Endothelial cell of hepatic sinusoid (primary cell): Measurements from ENCODE around the gene MPPED2.

Experiments
- in situ Hi-C: cut with HindIII; loops from 2 replicates; pipeline ENCODE4 v1.10.0; 2017; ENCODE audit warnings: low sequenced_read_pairs

The MPPED2 gene

GRCh38 chr11:30423886-30424285 lies 162.3 kb downstream of the MPPED2 start:
- in situ Hi-C loops = no loop called here

DNA sequence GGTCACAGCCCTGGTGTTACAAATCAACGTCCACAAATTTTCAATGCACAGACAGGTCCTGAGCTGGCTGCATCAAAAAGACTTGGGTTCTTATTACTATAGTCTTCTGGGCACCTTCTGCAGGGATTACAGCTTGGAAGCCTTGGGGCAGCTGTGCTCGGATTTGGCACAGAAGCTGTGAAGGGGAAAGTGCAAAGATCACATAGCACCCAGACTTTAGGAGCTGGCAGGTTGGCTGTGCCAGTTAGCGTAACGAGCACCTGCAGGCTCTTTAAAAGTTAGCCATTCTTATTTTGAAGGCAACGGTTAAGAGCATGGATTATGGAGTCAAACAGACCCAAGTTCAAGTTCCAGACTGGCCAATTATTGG lies 162.9 kb downstream of the MPPED2 start:
- in situ Hi-C loops = no loop called here

DNA sequence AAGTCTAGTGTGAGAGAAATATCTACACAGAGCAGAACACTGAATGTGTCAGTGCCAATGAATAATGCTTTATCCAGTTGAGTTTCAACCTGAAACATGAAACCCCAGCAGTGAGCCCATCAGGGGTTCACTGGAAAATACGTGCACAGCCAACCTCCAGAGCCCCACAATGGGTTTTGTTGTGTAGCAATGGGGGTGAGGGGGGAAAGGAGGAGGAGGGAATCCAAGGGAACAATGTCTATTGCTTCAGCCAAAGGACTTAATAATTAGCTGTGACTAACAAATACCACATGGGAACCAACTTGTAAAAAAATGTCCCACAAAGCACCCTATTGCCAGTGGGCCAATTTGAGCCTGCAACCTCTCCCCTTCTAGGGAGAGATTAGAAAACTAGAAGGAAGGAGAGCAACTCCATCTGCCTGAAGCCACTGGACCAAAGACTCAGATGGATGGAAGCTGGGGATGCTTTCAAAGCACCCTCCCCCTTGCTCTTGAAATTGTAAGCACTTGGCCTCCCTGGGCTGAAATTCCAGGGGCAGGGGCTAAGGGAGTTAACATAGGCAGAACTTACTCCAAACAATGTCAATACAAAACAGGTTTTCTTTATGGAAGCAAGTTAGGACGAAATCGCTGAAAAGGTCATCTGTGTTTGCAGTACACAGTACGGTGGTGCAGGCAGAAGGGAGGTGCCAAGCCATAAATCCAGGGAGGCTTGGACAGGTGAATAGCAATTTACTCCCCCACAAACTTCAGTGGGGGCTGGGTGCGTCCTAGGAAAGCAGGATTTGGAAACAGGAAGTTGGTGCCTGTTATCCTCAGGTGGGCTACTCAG lies 163.5 kb downstream of the MPPED2 start:
- in situ Hi-C loops = no loop called here

DNA sequence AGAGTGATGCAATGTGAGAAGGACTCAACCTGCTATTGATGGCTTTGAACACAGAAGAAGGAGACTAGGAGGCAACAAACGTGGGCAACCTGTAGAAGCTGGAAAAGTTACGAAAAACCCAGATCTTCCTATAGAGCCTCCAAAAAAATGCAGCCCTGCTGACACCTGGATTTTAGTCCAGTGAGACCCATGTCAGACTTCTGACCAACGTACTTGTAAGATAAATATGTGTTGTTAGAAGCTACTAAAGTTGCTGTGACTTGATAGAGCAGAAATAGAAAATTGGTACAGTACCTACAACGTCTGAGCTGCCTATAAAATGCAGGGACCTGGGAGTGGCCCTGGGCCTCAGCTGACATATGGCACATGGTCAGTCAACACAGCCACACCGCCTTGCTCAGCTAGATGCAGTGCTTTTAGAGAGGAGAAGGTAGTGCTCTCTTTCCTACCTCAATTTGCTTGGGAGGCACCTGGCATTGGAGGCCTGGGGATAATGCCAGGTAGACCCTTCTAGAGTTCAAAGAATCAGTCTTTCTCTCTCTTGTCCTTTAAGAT lies 165.8 kb downstream of the MPPED2 start:
- in situ Hi-C loops = no loop called here

GRCh38 chr11:30414806-30415205 lies 171.3 kb downstream of the MPPED2 start:
- in situ Hi-C loops = no loop called here

- in situ Hi-C loops = no loop called here
These were observed 171.9 kb downstream of the MPPED2 start for GRCh38 chr11:30414244-30414643.

GRCh38 chr11:30412509-30412908 lies 173.6 kb downstream of the MPPED2 start:
- in situ Hi-C loops = no loop called here

DNA sequence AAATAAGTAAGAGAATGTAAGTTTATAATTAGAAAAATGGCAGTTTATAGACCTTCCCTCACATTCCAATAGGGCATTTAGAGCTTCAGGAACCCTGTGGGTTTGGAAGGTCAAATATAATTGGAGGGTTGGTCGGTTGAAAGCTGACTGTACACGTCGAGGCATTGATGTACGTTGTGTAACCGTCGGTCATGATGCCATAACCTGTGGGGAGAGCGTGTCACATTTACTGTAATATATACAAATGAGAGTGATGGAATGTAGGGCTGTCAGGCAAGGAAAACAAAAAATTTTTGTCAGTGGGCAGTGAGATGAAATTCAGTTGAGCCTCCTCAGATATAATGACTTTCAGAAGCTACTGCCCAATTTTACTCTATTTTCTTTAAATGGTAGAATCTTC lies 174.8 kb downstream of the MPPED2 start:
- in situ Hi-C loops = no loop called here

DNA sequence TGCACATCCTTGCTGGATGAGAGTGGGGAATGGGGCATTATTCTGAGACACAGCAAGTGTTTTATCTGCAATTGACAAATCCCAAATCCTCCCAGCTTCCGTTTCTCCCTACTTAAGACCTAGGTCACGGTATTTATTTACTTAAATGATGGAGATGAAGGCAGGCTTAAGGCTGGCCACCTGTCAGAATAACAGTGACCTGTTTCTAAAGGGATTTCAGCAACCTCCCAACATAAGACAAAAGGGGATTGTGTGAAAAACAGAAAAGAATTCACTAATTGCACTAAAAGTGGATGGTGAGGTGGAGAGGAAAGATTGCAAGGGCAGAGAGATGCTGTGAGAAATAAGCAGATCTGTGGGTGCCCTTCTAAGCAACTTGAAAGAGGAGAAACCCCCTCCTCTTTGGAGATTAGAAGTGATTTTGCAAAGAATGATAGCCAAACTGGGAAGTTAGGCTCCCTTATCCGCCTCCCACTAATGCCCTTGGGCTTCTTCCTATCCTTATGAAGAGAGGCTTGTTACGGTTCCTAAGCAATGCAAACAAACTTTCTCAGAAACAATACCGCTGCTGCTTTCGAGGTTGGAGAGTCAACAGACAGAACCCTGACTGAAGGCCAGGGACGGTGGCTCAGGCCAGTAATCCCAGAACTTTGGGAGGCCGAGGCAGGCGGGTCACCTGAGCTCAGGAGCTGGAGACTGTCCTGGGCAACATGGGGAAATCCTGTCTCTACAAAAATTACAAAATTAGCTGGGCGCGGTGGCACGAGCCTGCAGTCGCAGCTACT lies 179.0 kb downstream of the MPPED2 start:
- in situ Hi-C loops = no loop called here

GRCh38 chr11:30405385-30405784 lies 180.8 kb downstream of the MPPED2 start:
- in situ Hi-C loops = no loop called here

GRCh38 chr11:30404136-30404535 lies 182.0 kb downstream of the MPPED2 start:
- in situ Hi-C loops = no loop called here

DNA sequence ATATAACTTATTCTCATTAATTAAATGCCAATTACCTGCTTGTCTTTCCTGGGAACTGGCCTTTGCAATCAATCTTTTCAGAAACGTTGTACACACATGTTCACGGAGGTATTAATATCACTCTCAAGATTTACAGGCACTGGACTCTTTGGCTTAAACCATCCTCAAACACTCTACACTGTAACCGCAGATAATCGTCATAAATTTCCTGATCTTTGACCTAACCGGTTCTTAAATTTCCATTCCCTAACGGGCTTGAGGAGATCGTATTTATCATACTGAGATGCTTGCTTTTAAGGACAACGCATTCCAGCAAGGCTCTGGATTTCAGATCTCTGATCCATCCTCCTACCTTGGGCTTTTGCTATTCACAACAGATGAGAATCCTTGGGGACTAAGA lies 190.4 kb downstream of the MPPED2 start:
- in situ Hi-C loops = no loop called here

GRCh38 chr11:30393012-30393411 lies 193.1 kb downstream of the MPPED2 start:
- in situ Hi-C loops = no loop called here

- in situ Hi-C loops = no loop called here
These were observed 193.8 kb downstream of the MPPED2 start for GRCh38 chr11:30392221-30392784.

DNA sequence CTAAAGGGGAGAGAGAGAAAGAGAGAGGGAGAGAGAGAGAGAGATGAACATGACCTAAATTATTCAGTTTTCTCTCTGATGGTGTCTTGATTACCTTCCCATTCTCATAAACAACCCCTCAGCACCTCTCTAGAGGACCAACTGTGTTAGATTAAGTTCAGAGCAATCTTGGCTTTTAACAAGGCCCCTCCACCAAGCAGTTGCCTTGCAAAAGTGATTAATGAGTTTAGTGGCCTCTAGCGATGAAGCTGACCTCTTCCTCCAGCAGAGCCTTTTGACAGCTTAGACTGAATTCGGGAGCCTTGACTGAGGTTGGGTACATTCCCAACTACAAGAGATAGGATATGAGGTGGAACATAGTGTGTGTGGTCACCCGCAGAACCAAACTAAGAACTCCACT lies 197.2 kb downstream of the MPPED2 start:
- in situ Hi-C loops = no loop called here

- in situ Hi-C loops = no loop called here
These were observed 198.0 kb downstream of the MPPED2 start for GRCh38 chr11:30387891-30388861.

GRCh38 chr11:30381879-30382278 lies 204.3 kb downstream of the MPPED2 start:
- in situ Hi-C loops = no loop called here

DNA sequence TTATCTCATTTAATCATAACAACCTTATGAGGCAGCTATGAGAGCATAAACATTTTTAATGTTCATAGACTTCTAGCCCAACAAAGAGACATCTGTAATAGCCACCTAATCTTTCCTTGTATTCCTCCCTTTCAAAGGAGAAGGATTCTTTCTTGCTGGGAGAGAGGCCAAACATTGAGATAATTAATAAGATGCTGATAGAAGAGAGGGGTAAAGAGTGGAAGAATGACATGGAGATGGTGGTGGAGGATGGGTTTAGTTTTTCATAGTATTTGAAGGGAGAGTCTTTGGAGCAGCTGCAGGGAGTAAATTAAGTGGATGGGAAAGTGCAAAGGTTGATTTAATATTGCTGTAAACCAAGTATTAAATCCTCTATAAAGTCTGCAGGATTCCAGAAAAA lies 205.3 kb downstream of the MPPED2 start:
- in situ Hi-C loops = no loop called here

GRCh38 chr11:30377347-30377746 lies 208.8 kb downstream of the MPPED2 start:
- in situ Hi-C loops = no loop called here

- in situ Hi-C loops = no loop called here
These were observed 216.0 kb downstream of the MPPED2 start for GRCh38 chr11:30370164-30370563.
